Brain pericyte (primary cell): Measurements from ENCODE around the gene UMODL1.

Experiments
- DNase-seq: peaks from one replicate; pipeline ENCODE4 v3.0.0-alpha.2; 2012; ENCODE audit warnings: low read depth, low spot score

UMODL1 gene

DNA sequence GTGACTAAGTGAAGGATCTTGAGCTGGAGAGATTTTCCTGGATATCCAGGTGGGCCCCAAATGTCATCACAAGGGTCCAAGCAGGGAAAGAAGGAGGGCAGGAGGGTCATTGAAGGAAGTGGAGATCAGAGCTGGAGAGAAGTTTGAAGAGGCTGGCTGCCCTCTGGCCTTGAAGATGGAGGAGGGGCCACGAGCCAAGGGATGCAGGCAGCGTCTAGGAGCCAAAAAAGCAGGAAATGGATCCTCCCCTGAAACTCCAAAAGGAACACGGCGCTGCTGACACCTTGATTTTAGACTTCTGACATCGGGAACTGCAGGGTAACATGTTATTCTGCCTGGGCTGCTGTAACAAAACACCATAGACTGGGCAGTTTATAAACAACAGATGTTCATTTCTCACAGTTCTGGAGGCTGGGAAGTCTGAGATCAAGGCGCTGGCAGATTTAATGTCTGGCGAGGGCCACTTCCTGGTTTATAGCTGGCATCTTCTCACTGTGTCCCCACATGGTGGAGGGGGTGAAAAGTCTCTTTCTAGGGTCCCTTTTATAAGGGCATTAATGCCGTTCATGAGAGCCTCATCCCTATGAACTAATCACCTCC is 32.2 kb upstream of the UMODL1 start:
- peak; percentile 41 for DNase-seq

DNA sequence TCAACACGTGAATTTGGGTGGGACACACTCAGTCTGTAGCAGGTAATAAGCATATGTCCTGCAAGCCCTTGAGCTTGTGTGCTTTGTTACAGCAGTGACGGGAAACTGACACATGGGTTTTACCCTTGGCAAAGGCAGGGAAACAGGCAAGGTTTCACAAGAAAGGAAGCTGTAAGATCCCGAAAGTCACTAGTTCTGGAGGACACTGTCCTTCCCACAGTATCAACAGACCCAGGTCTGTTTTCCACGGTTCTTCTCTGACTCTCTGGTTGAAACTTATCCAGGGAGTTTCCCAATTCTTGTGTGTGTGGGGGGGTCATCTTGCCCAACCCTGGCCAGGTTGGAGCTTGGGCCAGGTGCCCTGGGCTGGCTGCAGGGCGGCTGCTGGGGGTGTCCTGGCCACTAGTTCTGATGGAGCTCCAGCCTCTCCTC is 31.6 kb upstream of the UMODL1 start:
- DNase-seq: no peak

DNA sequence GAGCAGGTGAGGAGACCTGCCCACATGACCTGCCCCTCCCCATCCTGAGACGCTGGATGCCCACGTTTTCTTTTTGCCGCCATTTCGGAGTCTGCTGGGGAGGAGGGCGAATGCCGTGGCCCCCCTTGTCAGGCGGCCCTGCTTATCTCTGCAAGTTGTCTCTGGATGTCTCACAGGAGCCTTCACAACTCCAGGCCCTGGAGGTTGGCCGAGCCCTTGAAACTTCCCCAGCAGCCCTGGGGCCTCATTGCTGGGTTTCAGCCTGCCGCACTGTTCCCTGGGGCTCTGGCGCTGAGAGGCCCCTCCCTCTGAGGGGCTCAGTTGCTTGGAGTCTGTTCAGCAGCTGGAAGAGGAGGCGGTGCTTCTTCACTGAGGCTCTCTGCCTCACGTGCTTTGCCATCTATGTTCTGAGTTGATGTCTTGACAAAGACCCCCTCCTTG is 31.2 kb upstream of the UMODL1 start:
- DNase-seq: no peak

DNA sequence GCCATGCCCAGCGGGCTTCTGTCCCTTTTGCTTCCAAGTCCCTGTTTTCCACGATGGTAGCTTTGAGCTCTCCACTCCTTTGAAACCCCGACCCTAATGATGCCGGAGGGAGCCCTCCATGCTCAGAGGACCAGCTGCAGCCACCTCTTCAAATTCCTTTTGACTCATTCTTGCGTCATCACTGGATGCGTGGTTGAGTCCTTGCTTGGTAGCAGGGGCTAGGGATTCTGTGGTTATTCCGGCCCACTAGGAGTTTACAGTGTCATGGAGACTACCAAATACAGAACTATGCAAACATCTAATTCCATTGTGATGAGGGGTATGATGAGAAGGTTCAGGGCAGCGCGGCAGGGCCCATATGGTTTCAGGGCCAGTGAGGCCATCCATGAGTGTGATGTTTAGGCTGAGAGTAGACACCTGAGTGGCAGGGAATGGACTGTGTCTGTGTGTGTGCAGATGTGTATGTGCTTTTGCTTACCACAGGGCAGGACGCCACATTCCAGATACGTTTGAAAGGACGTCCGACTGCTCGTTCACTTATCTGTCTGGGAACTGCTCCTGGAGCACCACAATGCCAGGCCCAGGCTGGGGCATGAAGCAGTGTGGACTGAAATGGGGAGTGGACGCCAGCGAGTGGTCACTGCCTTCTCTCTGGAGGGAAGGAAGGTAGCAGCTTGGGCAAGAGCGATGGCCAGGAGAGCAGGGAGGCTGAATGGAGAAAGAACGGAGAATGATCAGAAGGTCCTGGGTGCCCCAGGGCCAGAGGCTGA is 30.5 kb upstream of the UMODL1 start:
- peak; percentile 85 for DNase-seq

DNA sequence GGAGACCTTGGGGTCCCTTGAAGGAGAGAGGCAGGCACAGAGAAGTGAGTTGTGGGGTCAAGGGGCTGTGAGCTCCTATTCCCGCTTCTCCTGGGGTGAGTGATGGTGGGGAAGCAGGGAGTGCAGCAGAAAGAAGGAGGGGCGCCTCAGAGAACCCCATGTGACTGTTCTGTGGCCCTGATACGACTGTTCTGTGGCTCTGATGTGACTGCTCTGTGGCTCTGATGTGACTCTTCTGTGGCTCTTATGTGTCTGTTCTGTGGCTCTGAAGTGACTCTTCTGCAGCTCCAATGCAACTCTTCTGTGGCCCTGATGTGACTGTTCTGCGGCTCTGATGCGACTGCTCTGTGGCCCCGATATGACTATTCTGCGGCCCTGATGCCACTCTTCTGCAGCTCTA is 29.9 kb upstream of the UMODL1 start:
- DNase-seq: no peak

DNA sequence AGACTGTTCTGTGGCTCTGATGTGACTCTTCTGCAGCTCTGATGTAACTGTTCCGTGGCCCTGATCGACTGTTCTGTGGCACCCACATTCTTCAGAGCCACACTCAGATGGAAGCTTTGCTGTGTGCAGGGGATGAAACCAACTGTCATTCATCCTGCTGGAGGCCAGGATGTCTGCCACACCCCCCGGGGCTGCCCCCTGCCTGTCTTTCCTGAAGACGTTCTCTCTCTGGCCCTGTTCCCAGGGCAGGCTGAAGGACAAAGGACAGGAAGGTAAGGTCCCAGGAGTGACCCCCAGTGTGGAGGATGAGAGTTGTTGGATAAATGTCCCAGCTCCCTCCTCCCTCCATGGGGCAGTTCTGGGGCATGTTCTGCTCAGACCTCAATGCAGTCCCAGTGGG is 29.4 kb upstream of the UMODL1 start:
- no peak for DNase-seq

DNA sequence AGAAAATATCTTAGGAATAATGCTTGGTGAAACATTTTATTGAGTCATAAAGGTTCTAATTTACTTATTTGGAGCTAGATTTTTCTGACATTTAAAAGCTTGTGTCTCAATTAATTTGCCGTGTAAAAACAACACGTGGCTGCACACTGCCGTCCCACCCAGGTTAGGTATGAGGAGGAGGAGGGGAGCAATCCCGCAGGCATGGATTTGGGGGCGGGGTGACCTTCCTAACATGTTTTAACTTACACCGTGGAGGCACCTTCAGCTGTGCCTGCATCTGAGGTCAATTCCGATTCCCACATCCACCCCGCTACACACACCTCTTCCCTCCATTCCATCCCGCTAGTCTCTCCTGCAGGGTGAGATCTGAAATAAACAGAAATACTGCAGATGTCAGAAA is 28.5 kb upstream of the UMODL1 start:
- DNase-seq: no peak

DNA sequence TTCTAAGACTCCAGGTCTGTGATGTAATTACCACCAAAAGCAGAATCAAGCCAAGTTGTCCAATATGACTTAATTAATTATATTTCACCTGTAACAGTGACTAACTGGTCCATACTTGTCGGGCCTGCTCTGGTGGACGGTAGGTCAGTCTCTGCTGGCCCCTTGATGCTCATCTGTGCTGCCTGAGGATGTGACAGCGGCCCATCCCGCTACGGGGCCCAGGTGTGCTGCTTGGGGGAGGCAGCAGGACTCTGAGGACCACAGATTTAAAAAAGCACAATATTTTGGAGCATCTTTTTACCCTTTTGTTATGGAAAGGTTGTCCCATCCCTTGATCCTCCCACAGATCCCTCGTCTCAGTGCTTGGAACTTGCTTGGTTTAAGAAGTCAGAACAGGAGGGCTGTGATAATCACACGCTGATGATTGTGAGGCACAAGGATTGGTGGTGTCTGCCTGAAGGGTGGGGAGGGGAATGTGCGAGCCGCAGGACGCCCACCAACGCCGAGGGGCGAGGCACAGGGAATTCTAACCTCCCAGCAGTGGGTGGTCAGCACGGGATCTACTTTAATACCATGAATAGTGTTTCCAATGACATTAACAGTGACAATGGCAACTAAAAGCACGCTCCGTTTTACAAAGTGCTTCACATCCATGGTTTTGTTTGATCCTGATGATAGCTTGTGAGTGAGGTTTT is 27.8 kb upstream of the UMODL1 start:
- DNase-seq: no peak

DNA sequence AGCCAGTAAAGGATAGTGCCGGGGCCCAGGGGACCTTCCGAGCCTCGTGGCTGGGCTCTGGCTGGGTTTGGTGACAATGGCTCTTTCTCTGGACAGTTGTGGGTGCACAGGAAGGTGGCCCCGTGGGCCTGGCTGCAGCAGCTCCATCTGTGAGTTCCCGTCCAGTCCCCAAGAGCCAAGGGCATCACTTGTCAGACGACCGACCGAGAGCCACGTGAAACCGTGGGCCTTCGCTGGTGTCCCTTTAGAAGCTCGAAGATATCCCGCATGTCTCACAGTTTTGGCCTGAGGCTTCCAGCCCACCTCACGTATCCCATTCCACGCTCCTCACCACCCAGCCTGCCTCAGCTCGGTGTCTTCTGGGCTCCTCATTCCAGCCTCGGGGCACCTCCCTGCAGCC is 27.2 kb upstream of the UMODL1 start:
- no peak for DNase-seq

DNA sequence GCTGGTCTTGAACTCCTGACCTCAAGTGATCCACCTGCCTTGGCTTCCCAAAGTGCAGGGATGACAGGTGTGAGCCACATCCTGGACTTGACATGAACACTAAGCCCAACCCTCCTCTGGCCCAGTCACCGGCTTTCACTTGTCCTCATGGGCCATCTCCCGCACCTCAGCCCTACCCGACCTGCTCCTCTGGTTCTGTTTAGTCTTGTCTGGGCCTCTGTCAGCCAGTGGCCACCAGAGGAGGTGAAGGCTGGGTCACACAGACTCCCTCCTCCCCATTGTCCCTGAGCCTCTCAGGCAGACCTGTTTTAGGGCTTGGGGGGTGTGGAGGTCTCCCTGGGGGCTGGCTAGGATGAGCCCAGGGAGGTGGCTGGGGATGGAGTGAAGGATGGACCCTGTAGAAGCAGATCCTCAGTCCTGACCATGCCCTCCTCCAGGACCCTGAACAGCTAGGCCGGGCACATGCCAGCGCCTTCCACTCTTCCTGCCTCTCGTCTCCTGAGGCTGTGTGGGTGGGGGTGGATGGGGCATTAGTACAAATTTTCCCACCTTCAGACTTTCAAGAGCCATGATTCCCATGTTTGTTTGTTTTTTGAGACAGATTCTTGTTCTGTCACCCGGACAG is 26.1 kb upstream of the UMODL1 start:
- no peak for DNase-seq

DNA sequence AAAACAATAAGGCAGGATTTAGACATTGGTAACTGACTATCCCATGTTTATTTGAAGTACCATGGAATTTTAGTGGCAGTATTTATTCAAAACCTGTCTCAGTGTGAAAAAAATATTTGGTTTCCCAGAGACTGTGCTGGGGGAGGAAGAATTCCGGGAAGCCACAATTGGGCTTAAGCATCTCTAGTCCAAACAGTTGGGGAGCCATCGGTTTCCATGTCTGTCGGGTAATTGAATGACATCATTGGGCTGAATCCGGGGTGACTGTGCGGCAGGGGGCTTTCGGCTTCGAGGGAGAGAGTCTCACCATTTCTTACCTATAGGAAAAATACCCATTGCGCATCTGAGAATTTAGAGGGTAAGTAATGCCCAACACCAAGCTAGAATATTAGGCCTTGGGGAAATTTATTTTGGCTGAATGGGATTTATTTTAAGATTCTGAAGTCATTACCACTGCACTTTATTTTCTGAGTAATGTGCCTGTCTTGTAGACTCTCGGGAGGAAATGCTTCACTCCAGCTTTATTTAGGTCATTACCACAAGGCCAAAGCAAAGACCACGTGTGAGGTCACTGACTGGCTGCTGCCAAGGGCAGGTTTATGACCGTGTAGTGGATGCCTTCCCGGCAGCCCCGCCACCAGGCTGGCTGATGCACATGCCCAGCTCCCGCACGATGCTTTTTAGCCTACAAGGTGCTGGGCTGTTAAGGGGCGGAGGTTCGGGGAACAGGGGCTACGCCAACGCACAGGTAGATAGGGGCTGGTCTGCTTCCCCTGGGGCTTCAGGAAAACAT is 23.1 kb upstream of the UMODL1 start:
- DNase-seq: peak; percentile 34

DNA sequence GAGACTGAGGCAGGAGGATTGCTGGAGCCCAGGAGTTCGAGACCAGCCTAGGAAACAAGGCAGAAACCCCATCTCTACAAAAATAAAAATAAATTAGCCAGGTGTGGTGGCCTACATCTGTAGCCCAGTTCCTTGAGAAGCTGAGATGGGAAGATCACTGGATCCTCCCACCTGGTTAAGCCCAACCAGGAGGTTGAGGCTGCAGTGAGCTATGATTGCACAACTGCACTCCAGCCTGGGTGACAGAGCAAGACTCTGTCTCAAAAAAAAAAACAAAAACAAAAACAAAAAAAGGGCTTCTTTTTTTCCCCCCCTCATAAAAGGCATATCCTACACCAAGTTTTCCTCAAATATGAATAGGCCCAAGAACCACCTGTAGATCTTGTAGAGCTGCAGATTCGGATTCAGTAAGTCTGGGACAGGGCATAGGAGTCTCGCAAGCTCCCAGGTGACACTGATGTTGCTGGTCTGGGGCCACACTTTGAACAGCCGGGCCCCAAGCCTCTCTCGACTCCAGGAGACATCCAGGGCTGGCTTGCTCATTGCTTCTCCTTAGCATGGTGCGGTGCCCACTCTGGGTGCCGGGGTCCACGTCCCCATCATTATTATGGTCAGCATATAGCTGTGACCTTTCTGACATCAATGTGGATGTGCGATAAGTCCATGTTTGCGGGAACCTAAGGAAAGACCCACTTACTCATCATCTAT is 22.1 kb upstream of the UMODL1 start:
- no peak for DNase-seq

DNA sequence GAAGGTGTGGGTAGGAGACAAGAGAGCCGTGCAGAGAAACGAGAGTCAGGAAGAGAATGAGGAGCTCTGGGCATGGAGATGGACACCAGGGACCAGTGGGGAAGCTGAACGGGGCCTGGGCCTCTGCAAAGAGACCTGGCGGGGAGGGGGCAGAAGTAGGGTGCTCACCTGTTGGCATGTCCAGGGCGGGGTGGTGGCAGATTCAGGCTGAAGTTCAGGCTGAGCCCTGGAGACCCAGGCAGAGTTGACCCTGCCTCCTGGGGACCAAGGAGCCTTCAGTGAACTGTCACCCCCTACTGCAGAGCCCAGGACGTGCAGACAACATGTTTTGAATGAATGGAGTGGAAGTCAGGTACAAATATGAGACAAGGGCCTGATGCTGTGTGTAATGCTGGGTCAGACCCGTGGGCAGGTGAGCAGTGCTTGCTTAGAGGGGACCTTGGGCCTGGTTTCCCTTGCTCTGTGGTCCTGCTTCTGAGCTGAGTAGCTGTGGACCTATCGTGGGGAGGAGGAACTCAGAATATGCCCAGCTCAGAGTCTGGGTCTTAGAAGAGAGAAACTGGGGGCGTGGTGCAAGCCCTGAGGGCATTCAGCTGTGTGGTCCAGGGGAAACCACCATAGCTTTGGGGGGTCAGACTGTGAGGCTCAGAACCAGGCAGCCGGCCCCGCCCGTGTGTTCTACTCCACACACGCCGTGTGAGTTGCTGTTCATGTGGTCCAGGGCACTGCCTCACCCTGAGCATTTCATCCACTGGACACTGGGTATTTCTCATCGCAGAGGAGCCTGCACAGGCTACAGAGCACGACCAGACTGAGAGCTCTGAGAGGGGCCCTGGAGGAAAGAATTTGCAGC is 21.3 kb upstream of the UMODL1 start:
- no peak for DNase-seq

DNA sequence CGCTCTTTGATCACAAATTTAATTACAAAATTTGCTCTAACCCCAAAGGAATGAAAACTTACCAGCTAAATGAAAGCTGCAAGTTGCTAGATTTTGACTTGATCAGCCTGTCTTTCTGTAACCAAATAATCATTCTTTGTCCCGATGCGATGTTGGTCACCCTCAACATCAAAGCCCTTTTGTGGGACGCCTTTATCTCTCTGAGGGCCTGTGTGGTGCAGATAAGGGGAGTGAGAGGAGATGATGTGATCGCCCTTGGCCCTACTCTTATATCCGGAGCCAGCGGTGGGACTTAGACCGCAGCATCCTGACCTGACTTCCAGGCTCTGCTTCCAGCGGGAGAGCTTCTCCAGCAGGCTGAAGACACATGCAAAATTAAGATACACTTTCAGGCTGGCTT is 19.3 kb upstream of the UMODL1 start:
- DNase-seq: no peak

DNA sequence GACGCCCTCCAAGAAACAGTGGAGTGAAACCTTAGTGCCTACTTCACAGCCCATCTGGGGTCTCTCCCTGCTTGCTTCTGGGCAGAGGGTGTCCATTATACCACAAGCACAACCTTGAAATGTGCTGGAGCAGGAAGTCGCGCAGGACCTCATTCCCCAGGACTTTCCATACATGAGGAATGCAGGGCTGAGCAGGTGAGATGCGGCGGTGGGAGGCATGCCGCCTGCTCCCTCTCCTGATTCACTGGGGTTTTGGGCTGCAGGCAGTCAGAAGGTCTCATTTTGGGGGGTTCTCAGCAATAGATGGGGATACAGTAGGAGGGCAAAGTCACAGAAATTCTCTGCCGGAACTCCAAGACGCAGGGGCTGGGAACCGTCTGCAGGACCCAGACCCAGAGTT is 15.7 kb upstream of the UMODL1 start:
- DNase-seq: no peak

DNA sequence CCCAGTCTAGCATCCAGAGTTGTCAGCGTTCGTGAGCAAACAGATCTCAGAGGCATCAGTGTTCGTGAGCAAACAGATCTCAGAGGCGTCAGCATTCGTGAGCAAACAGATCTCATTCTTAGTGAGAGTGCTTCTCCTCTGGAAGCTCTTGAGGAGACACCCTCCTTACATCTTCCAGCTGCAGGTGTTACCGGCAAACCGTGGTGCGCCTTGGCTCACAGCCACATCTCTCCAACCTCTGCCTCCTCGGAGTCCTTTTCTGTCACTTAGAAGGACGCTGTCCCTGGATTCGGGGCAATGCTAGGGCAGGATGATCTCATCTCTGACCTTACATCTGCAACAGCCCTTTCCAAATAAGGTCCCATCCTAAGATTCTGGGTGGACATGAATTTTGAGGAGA is 14.6 kb upstream of the UMODL1 start:
- DNase-seq: no peak

DNA sequence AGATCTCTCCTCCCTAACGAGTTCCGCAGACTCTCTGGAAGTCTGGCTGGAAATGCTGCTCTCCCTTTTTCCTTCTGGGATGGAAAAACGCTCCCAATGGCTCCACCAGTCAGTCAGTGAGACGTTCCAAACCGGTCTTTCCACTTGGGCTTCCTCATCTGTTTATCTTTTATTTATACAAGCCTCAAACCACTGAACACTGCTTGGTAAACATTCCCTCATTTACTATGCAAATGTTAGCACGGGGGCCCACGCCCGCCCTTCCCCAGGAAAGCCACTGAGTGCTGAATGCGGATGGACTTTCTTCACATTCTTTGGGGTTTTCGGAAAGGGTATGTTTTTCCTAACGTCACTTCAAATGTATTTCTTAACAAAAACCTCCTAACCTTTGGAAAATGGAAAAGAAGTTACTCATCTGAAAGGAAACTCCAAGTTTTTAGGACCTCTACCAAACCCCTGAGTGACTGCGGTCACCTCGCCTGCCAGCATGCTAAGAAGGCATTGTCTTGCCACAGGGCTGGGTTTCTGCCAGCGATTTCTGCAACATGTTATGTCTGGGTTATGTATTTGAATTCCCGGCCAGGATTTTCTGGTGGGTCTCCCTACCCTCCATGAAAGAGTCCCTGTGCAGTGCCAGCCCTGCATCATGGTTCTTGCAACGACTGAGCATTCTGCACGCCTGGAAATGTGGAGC is 14.0 kb upstream of the UMODL1 start:
- DNase-seq: no peak

DNA sequence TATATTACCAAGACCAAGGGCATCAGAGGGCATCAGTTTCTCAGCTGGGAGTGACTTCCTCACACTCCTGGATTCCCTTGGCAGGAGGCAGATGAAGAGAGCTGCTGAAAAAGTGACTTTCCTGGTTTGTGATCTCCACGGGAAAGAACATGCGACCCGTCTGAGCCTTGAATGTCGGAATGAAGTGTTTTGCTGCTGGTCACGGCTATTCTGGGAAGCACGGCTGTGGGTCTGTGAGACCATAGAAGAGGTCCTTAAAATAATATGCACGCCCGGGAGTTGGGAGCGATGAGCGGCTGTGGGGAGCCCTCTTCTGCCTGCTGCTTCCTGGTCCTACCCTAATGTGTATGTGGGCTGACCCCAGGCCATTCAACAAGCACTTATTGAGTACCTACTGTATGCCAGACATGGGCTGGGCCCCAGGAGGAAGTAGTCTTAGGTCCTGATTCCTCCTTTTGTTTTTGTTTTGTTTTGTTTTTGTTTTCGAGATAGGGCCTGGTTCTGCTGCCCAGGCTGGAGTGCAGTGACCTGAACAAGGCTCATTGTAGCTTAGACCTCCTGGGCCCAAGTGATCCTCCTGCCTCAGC is 13.2 kb upstream of the UMODL1 start:
- no peak for DNase-seq

DNA sequence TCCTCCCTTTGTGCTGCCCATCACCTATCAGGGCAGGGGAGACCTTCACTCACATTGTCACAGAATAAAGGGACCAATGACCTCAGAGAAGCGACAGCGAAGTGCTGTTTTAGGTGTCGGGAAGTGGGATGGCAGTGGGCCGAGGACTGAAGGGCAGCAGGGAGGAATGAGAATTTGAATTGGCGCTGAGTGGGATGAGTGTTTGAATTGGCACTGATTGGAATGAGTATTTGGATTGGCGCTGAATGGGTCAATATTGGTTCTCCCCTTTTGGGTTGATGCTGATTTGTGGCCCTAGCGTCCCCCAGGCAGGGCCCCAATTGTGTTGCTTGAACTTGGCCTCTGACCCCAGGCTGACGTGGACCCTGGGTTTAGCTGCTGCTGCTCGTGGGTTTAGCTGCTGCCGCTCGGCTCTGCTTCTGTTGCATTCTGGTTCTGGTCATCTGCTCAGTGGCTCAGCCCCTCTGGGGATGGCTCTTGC is 12.4 kb upstream of the UMODL1 start:
- DNase-seq: no peak
